Thoracic aorta (tissue), 2 donors: ENCODE results near the gene RPH3AL. TPM values are rescaled to one million over a fixed set of nuclear protein-coding genes. Genes with fewer than 3 reads are reported as not detected.

ENCODE experiments used
- ATAC-seq: fragments of 150-250 bp; one replicate; pipeline ENCODE4 v1.8.0; 2017; ENCODE audit warnings: low read depth; ENCODE audit not compliant: insufficient number of reproducible peaks, low FRiP score
- DNase-seq: peaks from one replicate; pipeline ENCODE4 v3.0.0-alpha.2; 2020; ENCODE audit warnings: low spot score
- H3K27ac ChIP-seq, 2 donors: fragments of 200-600 bp; sonication (generic); 1 replicate in 1 of 2; 2 replicates in 1 of 2; pipeline ENCODE4 v1.5.1; 2016; ENCODE audit warnings: mild to moderate bottlenecking in 2 of 2, moderate library complexity in 2 of 2
- H3K27me3 ChIP-seq: fragments of 200-600 bp; sonication (generic); replicated peaks from 2 replicates; pipeline ENCODE4 v1.6.0; 2016; ENCODE audit warnings: mild to moderate bottlenecking; ENCODE audit not compliant: insufficient read depth
- H3K36me3 ChIP-seq: fragments of 200-600 bp; sonication (generic); one replicate; pipeline ENCODE4 v1.5.1; 2016
- H3K4me1 ChIP-seq, 2 donors: fragments of 200-600 bp; sonication (generic); 1 replicate in 1 of 2; 2 replicates in 1 of 2; pipeline versions ENCODE4 v1.5.1 to v1.6.0; 2016; ENCODE audit warnings: low read depth in 2 of 2, mild to moderate bottlenecking in 1 of 2; ENCODE audit not compliant: control insufficient read depth in 1 of 2
- H3K4me3 ChIP-seq: fragments of 200-600 bp; sonication (generic); 2 replicates; pipeline ENCODE4 v1.5.1; 2016; ENCODE audit warnings: mild to moderate bottlenecking
- H3K9me3 ChIP-seq: fragments of 200-600 bp; sonication (generic); 2 replicates; pipeline ENCODE4 v1.5.1; 2016
- total RNA-seq, 2 donors: library from RNA; depleted of rRNA; stranded (reverse); fragments of >200 nt; gene quantifications; one replicate each; pipeline versions ENCODE4 v1.1.0 to v1.2.3, GENCODE V29; 2016
- TF ChIP-seq, protein P1 (sequence below): fragments of 200-600 bp; sonication (generic); IDR thresholded peaks from one replicate; pipeline ENCODE4 v1.5.1; 2019; ENCODE audit warnings: antibody characterized with exemption

The RPH3AL gene
- total RNA-seq, 2 donors from 2014 or later, result 6.5 to 33.1 TPM

DNA sequence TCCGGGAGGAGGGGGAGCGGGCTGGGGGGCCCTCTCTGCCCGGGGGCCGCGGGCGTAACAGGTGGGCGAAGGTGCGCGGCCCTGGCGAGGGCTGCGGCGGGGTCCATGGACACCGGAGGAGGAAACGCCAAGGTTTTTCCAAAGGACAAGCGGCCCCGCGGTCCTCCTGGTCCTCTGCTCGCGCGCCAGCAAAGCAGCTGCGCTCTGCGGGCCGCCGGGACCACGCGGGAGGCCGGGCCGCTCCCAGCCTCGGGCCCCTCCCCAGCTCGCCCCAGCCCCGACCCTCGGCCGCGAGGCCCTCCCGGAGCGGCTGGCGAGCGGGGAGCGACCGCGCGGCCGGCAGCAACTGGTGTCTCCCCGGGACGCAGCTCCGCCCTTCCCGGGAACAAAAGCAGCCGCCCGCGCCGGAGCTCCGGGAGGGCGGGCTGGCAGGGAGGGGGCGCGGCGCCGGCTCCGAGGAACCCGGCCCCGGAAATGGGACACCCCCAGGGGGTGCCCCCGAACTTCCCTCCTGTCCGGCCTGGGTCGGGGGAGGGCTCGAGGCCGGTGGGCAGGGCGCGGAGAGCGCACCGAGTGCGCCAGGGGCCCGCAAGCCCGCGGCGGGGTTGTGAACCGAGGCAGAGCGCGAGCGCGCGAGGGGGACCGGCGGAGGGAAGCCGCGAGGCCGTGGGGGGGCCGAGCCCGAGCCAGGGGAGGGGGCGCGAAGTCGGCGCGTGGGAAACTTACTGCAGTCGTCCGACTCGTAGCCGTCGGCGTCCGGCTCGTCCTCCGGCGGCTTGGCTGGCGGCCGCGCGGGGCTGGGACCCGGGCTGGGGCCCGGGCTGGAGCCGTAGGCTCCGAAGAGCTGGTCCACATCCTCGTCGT is 172.0 kb downstream of the RPH3AL start:
- no peaks in the 10 kb centered on the region for H3K9me3 ChIP-seq
- H3K4me1 ChIP-seq, result peaks cover 0 to 14% of the 10 kb centered on the region in 2 donors
- no peaks in the 10 kb centered on the region for H3K27me3 ChIP-seq
- DNase-seq (no peak), ATAC-seq (no peak)
- no peak overlapping the region for H3K27ac ChIP-seq
- TF ChIP-seq, protein P1, sequence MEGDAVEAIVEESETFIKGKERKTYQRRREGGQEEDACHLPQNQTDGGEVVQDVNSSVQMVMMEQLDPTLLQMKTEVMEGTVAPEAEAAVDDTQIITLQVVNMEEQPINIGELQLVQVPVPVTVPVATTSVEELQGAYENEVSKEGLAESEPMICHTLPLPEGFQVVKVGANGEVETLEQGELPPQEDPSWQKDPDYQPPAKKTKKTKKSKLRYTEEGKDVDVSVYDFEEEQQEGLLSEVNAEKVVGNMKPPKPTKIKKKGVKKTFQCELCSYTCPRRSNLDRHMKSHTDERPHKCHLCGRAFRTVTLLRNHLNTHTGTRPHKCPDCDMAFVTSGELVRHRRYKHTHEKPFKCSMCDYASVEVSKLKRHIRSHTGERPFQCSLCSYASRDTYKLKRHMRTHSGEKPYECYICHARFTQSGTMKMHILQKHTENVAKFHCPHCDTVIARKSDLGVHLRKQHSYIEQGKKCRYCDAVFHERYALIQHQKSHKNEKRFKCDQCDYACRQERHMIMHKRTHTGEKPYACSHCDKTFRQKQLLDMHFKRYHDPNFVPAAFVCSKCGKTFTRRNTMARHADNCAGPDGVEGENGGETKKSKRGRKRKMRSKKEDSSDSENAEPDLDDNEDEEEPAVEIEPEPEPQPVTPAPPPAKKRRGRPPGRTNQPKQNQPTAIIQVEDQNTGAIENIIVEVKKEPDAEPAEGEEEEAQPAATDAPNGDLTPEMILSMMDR, result no peak
- H3K4me3 ChIP-seq, result peak overlapping the region; percentile 53
- no peaks in the 10 kb centered on the region for H3K36me3 ChIP-seq

DNA sequence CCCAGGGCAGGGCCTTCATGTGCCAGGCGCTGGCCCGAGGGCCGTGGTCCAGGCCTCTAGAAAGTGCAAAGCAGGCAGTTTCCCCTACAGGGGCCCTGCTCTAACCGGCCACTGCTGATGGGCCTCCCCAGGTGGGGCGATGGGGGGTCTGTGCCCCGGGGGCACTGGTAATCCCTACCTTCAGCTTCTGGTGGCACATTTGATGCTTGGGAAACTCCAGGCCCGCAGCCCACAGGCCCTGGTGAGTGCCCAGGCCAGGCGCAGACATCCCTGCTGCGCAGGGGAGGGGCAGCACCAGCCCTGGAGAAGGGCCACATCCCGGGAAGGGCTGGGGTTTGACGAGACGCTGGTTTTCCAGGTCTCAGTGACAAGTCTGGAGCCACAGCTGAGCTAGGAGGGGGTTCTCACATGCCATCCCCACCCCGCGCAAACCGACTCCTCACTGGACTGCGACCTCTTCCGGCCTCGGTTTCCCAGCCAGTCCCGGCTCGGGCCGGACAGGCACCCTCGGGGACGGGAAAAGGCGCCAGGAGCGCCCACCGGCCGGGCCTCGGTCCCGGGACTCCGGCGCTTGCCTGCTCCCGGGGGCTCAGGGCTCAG is 172.7 kb downstream of the RPH3AL start:
- TF ChIP-seq, protein P1, result no peak
- Histone ChIP-seq H3K27me3 (no peaks in the 10 kb centered on the region), H3K4me3 (peak overlapping the region; percentile 53), H3K4me1 (peaks cover 0 to 14% of the 10 kb centered on the region in 2 donors), H3K9me3 (no peaks in the 10 kb centered on the region), H3K27ac (no peak overlapping the region), H3K36me3 (no peaks in the 10 kb centered on the region)
- no peak for ATAC-seq
- no peak for DNase-seq

DNA sequence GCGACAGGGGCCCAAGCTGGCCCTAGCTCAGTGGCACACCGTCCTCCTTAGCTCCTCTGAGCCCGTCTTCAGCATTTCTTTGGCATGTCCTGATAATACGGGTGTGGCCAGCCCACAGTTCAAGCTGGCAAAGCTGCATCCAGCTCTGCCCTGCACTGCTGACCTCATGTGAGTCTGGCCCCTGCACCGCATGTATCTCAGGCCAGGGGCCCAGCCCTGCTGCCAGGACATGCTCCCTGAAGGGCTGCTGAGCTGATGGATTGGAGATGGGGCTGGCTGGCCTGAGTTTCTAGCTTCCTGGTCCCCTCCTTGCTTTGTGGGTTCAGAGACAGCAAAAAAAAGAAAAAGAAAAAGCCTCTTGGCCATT is 173.6 kb downstream of the RPH3AL start:
- Histone ChIP-seq H3K27ac (no peak overlapping the region), H3K27me3 (no peaks in the 10 kb centered on the region), H3K4me3 (peak overlapping the region; percentile 53)

DNA sequence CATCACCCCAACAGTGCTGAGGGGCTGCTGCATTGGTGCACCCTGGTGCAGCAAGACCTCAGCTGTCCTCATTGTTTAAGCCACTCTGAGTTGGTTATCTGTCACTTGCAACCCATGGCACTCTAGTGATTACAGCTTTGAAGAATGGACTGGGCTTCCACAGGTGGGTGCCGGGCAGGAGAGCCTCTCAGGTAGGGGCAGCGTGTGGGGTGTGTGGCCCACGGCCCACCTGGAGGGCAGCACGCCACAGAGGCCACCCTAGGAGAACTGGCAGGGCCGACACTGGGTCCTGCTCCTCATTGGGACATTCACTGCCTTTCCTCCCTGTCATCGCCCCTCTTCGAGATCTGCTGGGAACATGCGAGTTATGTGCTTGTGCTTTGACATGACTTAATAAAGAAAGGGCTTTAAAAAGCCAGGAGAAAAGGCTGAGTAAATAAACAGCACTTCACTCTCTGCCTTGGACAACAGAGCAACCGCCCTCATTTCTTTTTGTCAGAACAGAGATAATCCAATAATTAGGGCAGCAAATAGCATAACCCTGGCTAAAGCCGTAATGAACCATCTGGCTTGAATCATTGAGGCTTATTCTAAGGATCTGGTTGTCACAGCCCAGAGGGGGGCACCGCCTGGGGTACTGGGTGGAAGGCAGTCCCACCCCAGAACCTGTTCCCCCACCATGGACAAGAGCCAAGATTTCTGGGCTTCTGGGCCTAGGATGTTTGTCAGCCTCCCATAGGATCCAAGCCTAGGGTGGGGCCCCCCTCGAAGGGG is 174.1 kb downstream of the RPH3AL start:
- Histone ChIP-seq H3K4me3 (no peak overlapping the region), H3K27ac (no peak overlapping the region), H3K36me3 (no peaks in the 10 kb centered on the region), H3K4me1 (peaks cover 0 to 14% of the 10 kb centered on the region in 2 donors), H3K27me3 (no peaks in the 10 kb centered on the region), H3K9me3 (no peaks in the 10 kb centered on the region)
- ATAC-seq, result no peak
- TF ChIP-seq, protein P1, result no peak
- DNase-seq, result no peak

More for the DNA sequence above, 173.6 kb downstream of the RPH3AL start:
- DNase-seq (no peak), ATAC-seq (no peak)
- no peaks in the 10 kb centered on the region for H3K36me3 ChIP-seq
- H3K9me3 ChIP-seq, result no peaks in the 10 kb centered on the region
- H3K4me1 ChIP-seq, result peaks cover 0 to 14% of the 10 kb centered on the region in 2 donors
- TF ChIP-seq, protein P1, result no peak

DNA sequence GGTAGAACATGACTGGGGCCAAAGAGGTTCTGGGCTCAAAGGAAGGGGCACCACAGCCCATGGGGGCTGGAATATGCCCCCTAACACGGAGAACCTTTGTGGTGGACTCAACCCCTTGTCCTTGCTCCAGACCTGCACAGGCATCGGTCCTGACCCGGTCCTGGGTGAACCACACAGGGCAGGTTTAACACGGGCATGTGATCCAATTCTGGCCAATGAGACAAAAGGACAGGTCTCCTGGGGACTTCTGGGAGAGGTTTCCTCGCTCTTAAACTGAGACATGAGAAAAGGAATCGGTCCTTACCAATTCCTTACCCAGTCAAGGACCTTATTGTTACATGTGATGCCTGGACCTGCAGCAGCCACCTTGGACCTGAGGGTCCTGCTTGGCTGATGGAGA is 174.8 kb downstream of the RPH3AL start:
- DNase-seq (no peak), ATAC-seq (no peak)
- H3K36me3 ChIP-seq, result no peaks in the 10 kb centered on the region
- TF ChIP-seq, protein P1, result no peak
- no peak overlapping the region for H3K4me3 ChIP-seq
- no peaks in the 10 kb centered on the region for H3K27me3 ChIP-seq
- no peak overlapping the region for H3K27ac ChIP-seq
- peaks cover 0 to 14% of the 10 kb centered on the region in 2 donors for H3K4me1 ChIP-seq
- no peaks in the 10 kb centered on the region for H3K9me3 ChIP-seq
